SK-N-SH treated with all-trans-retinoic acid at 6 μM for 48 hours (cell line): Measurements from ENCODE around the gene CRISPLD2.

Experiments used
- ARNTL ChIP-seq: fragments of 450-650 bp; formaldehyde crosslinking; IDR thresholded peaks from 2 replicates; pipeline ENCODE4 v1.5.0; 2020; ENCODE audit warnings: low read depth, mild to moderate bottlenecking, moderate library complexity, borderline replicate concordance
- CREB5 ChIP-seq: fragments of 250-450 bp; sonication (Bioruptor Pico); IDR thresholded peaks from 2 replicates; pipeline ENCODE4 v1.5.1; 2020; ENCODE audit warnings: low read depth, mild to moderate bottlenecking, moderate library complexity
- TCF4 ChIP-seq: fragments of 250-450 bp; sonication (Bioruptor Pico); IDR thresholded peaks from 2 replicates; pipeline ENCODE4 v1.8.0; 2021; ENCODE audit warnings: mild to moderate bottlenecking, moderate library complexity, borderline replicate concordance
- TSHZ2 ChIP-seq: fragments of 250-450 bp; sonication (Bioruptor Pico); IDR thresholded peaks from 2 replicates; pipeline ENCODE4 v1.5.0; 2020; ENCODE audit warnings: mild to moderate bottlenecking, moderate library complexity
- ZFP3 ChIP-seq: fragments of 250-450 bp; sonication (Bioruptor Pico); IDR thresholded peaks from 2 replicates; pipeline ENCODE4 v1.5.0; 2020; ENCODE audit warnings: mild to moderate bottlenecking, moderate library complexity

Gene CRISPLD2

GRCh38 chr16:84957792-84958191, 138.0 kb downstream of the CRISPLD2 start (continued):
- TF ChIP-seq TSHZ2 (CRISPR knock-in tag): no peak
- TF ChIP-seq CREB5 (CRISPR knock-in tag): no peak
- TF ChIP-seq ARNTL (CRISPR knock-in tag): no peak
- no peak for TF ChIP-seq ZFP3 (CRISPR knock-in tag)
- no peak for TF ChIP-seq TCF4 (CRISPR knock-in tag)
